ENCODE results near the gene CARS2.

DNA sequence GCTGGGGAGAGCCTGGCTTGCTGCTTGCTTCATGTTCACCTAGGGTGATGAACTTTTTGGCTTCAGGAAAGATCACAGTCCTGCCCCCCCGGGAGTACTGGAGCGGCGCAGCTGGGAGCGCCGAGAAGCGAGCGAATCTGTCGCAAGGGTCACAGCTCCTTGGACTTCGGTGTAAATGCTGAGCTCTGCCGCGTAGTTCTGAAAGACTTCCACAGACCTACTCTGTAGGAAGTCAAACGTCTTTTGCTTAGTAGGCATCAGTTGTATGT is 10.3 kb upstream of the CARS2 start:
- TF ChIP-seq, protein P1, sequence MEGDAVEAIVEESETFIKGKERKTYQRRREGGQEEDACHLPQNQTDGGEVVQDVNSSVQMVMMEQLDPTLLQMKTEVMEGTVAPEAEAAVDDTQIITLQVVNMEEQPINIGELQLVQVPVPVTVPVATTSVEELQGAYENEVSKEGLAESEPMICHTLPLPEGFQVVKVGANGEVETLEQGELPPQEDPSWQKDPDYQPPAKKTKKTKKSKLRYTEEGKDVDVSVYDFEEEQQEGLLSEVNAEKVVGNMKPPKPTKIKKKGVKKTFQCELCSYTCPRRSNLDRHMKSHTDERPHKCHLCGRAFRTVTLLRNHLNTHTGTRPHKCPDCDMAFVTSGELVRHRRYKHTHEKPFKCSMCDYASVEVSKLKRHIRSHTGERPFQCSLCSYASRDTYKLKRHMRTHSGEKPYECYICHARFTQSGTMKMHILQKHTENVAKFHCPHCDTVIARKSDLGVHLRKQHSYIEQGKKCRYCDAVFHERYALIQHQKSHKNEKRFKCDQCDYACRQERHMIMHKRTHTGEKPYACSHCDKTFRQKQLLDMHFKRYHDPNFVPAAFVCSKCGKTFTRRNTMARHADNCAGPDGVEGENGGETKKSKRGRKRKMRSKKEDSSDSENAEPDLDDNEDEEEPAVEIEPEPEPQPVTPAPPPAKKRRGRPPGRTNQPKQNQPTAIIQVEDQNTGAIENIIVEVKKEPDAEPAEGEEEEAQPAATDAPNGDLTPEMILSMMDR (IDR thresholded peaks at IDR 0.05): no peak; the same call in 1 of the 2 replicates
- no peak for TF ChIP-seq ZFX (IDR thresholded peaks at IDR 0.05; ENCODE audit: borderline replicate concordance)

All from 22Rv1 (cell line).